B cell (primary cell): Measurements from ENCODE around the gene SLC52A1. TPM values are rescaled to one million over a fixed set of nuclear protein-coding genes. Genes with fewer than 3 reads are reported as not detected.

Experiments used
- ATAC-seq: fragments of 200-7000 bp; cut with Tn5 transposase; one replicate; pipeline ENCODE4 v1.10.0; 2021; ENCODE audit warnings: low read depth, mild to moderate bottlenecking, moderate number of reproducible peaks, moderate library complexity
- CTCF ChIA-PET: fragments of 350-600 bp; sonication (Branson Sonifier 250); formaldehyde crosslinking; loops from one replicate; lab custom pipeline; 2021; ENCODE audit warnings: antibody characterized with exemption, inconsistent platforms; lab: Charles Lee
- POLR2A ChIA-PET: fragments of 350-600 bp; sonication (Branson Sonifier 250); formaldehyde crosslinking; loops from one replicate; lab custom pipeline; 2021; ENCODE audit warnings: antibody characterized with exemption; lab: Charles Lee
- DNase-seq: peaks from one replicate; pipeline ENCODE4 v3.0.0; 2013
- H2AFZ ChIP-seq: 2 replicates; pipeline ENCODE4 v1.6.1; 2012; ENCODE audit warnings: mild to moderate bottlenecking, low read depth, low read length; ENCODE audit not compliant: insufficient read depth, poor library complexity, severe bottlenecking
- H3K27ac ChIP-seq, 2 donors: 1 replicate in 1 of 2; 2 replicates in 1 of 2; pipeline ENCODE4 v1.5.1; 2012 to 2013; ENCODE audit warnings: low read length in 2 of 2, mild to moderate bottlenecking in 2 of 2, moderate library complexity in 1 of 2
- H3K27me3 ChIP-seq, 4 experiments: fragments of 200-600 bp in 1 of 4; sonication (generic) in 1 of 4; replicated peaks in 1 of 4; 1 replicate in 2 of 4; 2 replicates in 2 of 4; pipeline versions ENCODE4 v1.6.1 to v1.7.0; 2013 to 2016; ENCODE audit warnings: low read length in 3 of 4, mild to moderate bottlenecking in 2 of 4, mixed read lengths in 1 of 4, moderate library complexity in 1 of 4; ENCODE audit not compliant: insufficient read depth in 4 of 4, control insufficient read depth in 3 of 4; ENCODE audit errors: control extremely low read depth in 1 of 4
- H3K36me3 ChIP-seq, 2 experiments: replicated peaks in 1 of 2; 1 replicate in 1 of 2; 2 replicates in 1 of 2; pipeline versions ENCODE4 v1.6.1 to v1.7.1; 2013; ENCODE audit warnings: low read length in 1 of 2; ENCODE audit not compliant: insufficient read depth in 2 of 2, control insufficient read depth in 1 of 2; ENCODE audit errors: control extremely low read depth in 1 of 2, extremely low read depth in 1 of 2
- H3K4me1 ChIP-seq, 2 donors: fragments of 200-600 bp in 1 of 2; sonication (generic) in 1 of 2; 1 replicate in 1 of 2; 2 replicates in 1 of 2; pipeline versions ENCODE4 v1.5.1 to v1.6.1; 2013 to 2017; ENCODE audit warnings: low read length in 2 of 2; ENCODE audit not compliant: control insufficient read depth in 2 of 2, insufficient read depth in 2 of 2
- H3K4me2 ChIP-seq: replicated peaks from 2 replicates; pipeline ENCODE3; 2012; ENCODE audit warnings: mild to moderate bottlenecking, low read depth, low read length; ENCODE audit not compliant: poor library complexity, severe bottlenecking
- H3K4me3 ChIP-seq, 5 experiments: fragments of 200-600 bp in 1 of 5; sonication (generic) in 1 of 5; 1 replicate in 3 of 5; 2 replicates in 2 of 5; pipeline versions ENCODE4 v1.5.1 to v1.7.0; 2011 to 2016; ENCODE audit warnings: low read length in 4 of 5, mild to moderate bottlenecking in 4 of 5, low read depth in 2 of 5, control low read depth in 1 of 5, moderate library complexity in 1 of 5; ENCODE audit not compliant: insufficient read depth in 1 of 5; ENCODE audit errors: control extremely low read depth in 1 of 5, extremely low read depth in 1 of 5
- H3K79me2 ChIP-seq: fragments of 200-600 bp; sonication (generic); one replicate; pipeline ENCODE4 v1.6.0; 2016; ENCODE audit warnings: low read length; ENCODE audit not compliant: control insufficient read depth, insufficient read depth
- H3K9ac ChIP-seq: fragments of 200-600 bp; sonication (generic); 2 replicates; pipeline ENCODE4 v1.6.1; 2017; ENCODE audit warnings: mild to moderate bottlenecking, low read length, moderate library complexity
- H3K9me3 ChIP-seq, 3 donors: one replicate each; pipeline versions ENCODE4 v1.6.1 to v1.7.1; 2013; ENCODE audit warnings: low read length in 2 of 3; ENCODE audit not compliant: control insufficient read depth in 2 of 3, insufficient read depth in 1 of 3; ENCODE audit errors: control extremely low read depth in 1 of 3
- H4K20me1 ChIP-seq: 2 replicates; pipeline ENCODE4 v1.6.0; 2012; ENCODE audit warnings: mild to moderate bottlenecking, low read length; ENCODE audit not compliant: insufficient read depth, control insufficient read depth, poor library complexity, severe bottlenecking
- H3K27ac Mint-ChIP-seq: one replicate; pipeline ENCODE4 v1.8.0; 2021; ENCODE audit warnings: mixed read lengths
- H3K27me3 Mint-ChIP-seq: one replicate; pipeline ENCODE4 v1.8.0; 2021; ENCODE audit warnings: mixed read lengths
- H3K4me1 Mint-ChIP-seq: one replicate; pipeline ENCODE4 v1.8.0; 2021; ENCODE audit warnings: mixed read lengths
- H3K4me3 Mint-ChIP-seq: one replicate; pipeline ENCODE4 v1.8.0; 2021; ENCODE audit warnings: mixed read lengths
- H3K9me3 Mint-ChIP-seq: one replicate; pipeline ENCODE4 v1.8.0; 2022; ENCODE audit warnings: mixed read lengths; ENCODE audit not compliant: insufficient read depth
- EZH2 ChIP-seq: IDR thresholded peaks from 2 replicates; pipeline ENCODE4 v1.6.1; 2012; ENCODE audit warnings: borderline replicate concordance, low read depth, mild to moderate bottlenecking, moderate library complexity, low read length; ENCODE audit not compliant: insufficient read depth, poor library complexity, severe bottlenecking
- WGBS: methylation state at CpG from one replicate; pipeline ENCODE4 v1.1.5; 2013; ENCODE audit warnings: missing lambda C conversion rate; ENCODE audit not compliant: insufficient coverage; 5-methylcytosine and 5-hydroxymethylcytosine counted together
- intact Hi-C: fragments of 100-400 bp; cut with micrococcal nuclease; formaldehyde crosslinking; loops from one replicate; pipeline ENCODE4 v1.10.0; 2022
- polyA plus RNA-seq: library from polyadenylated mRNA; depleted of rRNA; stranded (reverse); fragments of >200 nt; gene quantifications from 2 replicates; pipeline ENCODE4 v1.2.3, GENCODE V29; 2012
- total RNA-seq, 2 donors: library from RNA; stranded (reverse); fragments of 120-200 nt in 1 of 2; gene quantifications; 1 replicate in 1 of 2; 2 replicates in 1 of 2; pipeline versions ENCODE4 v1.2.3 to v1.2.4, GENCODE V29; 2013 to 2022
- TF ChIP-seq, protein P1 (sequence below): fragments of 200-600 bp; IDR thresholded peaks from one replicate; pipeline ENCODE4 v1.8.0; 2022; ENCODE audit warnings: antibody characterized with exemption, mild to moderate bottlenecking

The SLC52A1 gene
- total and polyA plus RNA-seq, 2 donors (not counting 1 experiment from before 2014, with no cell fraction given): not detected

- POLR2A ChIA-PET: no interaction called here
- intact Hi-C loops: no loop called here
Observed at GRCh38 chr17:5042157-5043022, 7.2 kb upstream of the SLC52A1 start.

More at GRCh38 chr17:5042157-5043022, 7.2 kb upstream of the SLC52A1 start:
- no peak overlapping the region for H3K4me3 ChIP-seq
- Mint-ChIP-seq H3K27me3 (no peaks in the 10 kb centered on the region), H3K9me3 (no peaks in the 10 kb centered on the region), H3K4me3 (no peak overlapping the region), H3K4me1 (peaks cover 11% of the 10 kb centered on the region), H3K27ac (no peak overlapping the region)
- no peak overlapping the region for H3K9ac ChIP-seq
- no peak overlapping the region for H2AFZ ChIP-seq
- H3K4me2 ChIP-seq: no peak overlapping the region
- H4K20me1 ChIP-seq: no peaks in the 10 kb centered on the region
- H3K4me1 ChIP-seq: peaks cover 0 to 6% of the 10 kb centered on the region in 2 donors
- peaks cover 0 to 6% (median 0%) of the 10 kb centered on the region in 3 donors for H3K9me3 ChIP-seq
- ATAC-seq: no peak
- TF ChIP-seq, protein P1, sequence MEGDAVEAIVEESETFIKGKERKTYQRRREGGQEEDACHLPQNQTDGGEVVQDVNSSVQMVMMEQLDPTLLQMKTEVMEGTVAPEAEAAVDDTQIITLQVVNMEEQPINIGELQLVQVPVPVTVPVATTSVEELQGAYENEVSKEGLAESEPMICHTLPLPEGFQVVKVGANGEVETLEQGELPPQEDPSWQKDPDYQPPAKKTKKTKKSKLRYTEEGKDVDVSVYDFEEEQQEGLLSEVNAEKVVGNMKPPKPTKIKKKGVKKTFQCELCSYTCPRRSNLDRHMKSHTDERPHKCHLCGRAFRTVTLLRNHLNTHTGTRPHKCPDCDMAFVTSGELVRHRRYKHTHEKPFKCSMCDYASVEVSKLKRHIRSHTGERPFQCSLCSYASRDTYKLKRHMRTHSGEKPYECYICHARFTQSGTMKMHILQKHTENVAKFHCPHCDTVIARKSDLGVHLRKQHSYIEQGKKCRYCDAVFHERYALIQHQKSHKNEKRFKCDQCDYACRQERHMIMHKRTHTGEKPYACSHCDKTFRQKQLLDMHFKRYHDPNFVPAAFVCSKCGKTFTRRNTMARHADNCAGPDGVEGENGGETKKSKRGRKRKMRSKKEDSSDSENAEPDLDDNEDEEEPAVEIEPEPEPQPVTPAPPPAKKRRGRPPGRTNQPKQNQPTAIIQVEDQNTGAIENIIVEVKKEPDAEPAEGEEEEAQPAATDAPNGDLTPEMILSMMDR: no peak
- TF ChIP-seq EZH2: no peak
- no peaks in the 10 kb centered on the region for H3K36me3 ChIP-seq
- CTCF ChIA-PET: interaction anchor here (6.9 kb wide), 1 partner anchor 19 kb away, joined by 30 read pairs; no protein-coding TSS in a partner anchor
- WGBS: 68% methylated on average over 6 of the region's 15 CpGs
- no peak for DNase-seq
- no peaks in the 10 kb centered on the region for H3K79me2 ChIP-seq
- H3K27ac ChIP-seq: no peak overlapping the region
- H3K27me3 ChIP-seq: peaks cover 0 to 8% (median 0%) of the 10 kb centered on the region in 4 experiments
